GM12865 (cell line): Measurements from ENCODE around the gene HIPK2.
"Not testable (repeated sequence)": the region's sequence is repeated elsewhere in the genome, so short reads cannot be mapped to it uniquely, and the experiment has no call there.

Source experiments
- DNase-seq: peaks from one replicate; pipeline ENCODE4 v3.0.0; 2010; ENCODE audit warnings: low read depth
- H3K4me3 ChIP-seq: 2 replicates; pipeline ENCODE4 v1.5.1; 2011; ENCODE audit warnings: mild to moderate bottlenecking, low read depth, low read length, control low read depth
- TF ChIP-seq, protein P1 (sequence below): IDR thresholded peaks from 2 replicates; pipeline ENCODE4 v1.5.1; 2011; ENCODE audit warnings: low read length, control low read depth, low read depth, inconsistent platforms; ENCODE audit not compliant: insufficient read depth; ENCODE audit errors: missing control alignments

Gene HIPK2

DNA sequence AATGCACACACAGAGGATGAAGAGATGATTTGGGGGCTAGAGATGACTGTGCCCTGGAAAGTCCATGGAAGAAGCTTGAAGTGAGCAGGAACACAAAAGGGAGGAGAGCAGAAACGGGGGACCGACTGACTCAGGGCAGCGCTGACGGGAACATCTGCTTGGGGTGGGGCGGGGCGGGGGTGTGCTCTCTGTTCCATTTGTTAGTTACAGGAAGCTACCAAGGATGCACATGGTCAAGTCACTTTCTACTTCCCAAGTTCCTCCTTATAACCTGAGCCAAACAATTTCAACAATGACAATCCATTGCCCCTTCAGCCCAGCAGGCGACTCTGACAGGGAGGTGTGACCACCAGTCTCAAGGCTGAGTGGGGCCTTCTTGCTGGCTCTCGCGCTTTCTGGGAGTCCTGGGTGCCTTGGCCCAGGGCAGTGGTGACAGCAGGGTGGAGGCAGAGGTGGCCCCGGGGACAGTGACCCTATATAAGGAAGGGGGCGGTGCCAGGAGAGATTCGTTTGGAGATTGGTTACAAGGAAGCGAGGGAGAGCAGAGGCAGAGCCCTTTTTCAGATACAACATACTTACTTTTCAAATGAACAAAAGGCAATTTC, 214.7 kb downstream of the HIPK2 start:
- DNase-seq: no peak
- H3K4me3 ChIP-seq: no peak overlapping the region
- TF ChIP-seq, protein P1, sequence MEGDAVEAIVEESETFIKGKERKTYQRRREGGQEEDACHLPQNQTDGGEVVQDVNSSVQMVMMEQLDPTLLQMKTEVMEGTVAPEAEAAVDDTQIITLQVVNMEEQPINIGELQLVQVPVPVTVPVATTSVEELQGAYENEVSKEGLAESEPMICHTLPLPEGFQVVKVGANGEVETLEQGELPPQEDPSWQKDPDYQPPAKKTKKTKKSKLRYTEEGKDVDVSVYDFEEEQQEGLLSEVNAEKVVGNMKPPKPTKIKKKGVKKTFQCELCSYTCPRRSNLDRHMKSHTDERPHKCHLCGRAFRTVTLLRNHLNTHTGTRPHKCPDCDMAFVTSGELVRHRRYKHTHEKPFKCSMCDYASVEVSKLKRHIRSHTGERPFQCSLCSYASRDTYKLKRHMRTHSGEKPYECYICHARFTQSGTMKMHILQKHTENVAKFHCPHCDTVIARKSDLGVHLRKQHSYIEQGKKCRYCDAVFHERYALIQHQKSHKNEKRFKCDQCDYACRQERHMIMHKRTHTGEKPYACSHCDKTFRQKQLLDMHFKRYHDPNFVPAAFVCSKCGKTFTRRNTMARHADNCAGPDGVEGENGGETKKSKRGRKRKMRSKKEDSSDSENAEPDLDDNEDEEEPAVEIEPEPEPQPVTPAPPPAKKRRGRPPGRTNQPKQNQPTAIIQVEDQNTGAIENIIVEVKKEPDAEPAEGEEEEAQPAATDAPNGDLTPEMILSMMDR: no peak

DNA sequence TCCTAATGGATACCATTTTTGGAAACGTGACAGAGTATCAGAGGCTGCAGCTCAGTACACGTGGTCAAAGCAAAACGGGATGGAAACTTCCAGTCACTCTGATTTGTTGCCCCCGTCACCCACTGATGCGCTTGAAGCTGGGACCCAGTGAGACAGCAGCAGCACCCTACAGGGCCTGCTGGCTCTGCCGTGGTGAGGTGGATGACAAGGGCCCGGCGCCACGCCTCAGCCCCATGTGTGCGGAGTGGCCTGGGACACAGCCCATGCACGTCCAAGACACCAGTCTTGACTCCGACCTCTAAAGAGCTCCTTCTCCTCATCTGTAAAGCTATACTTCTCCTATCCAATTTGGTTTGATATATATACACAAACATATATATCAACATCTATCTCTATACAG, 215.3 kb downstream of the HIPK2 start:
- no peak overlapping the region for H3K4me3 ChIP-seq
- TF ChIP-seq, protein P1: no peak
- no peak for DNase-seq

DNA sequence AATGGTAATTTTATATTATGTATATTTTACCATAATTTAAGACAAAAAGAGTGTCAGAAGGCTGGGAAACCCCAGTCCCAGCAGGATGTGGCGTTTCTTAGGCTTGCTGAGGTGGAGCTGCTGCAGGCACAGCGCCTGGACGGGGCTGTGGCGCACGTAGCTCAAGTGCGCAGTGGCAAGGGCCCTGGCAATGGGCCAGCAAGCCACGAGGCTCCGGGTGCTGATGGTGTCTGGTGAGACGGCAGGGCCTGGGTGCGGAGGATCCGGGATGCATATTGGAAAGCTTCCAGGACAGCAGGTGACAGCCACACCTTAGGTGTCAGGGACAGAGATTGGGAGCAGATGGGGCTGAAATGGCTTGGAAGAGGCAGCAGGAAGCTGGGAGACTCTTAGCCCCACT, 217.1 kb downstream of the HIPK2 start:
- TF ChIP-seq, protein P1: no peak
- H3K4me3 ChIP-seq: no peak overlapping the region
- no peak for DNase-seq

DNA sequence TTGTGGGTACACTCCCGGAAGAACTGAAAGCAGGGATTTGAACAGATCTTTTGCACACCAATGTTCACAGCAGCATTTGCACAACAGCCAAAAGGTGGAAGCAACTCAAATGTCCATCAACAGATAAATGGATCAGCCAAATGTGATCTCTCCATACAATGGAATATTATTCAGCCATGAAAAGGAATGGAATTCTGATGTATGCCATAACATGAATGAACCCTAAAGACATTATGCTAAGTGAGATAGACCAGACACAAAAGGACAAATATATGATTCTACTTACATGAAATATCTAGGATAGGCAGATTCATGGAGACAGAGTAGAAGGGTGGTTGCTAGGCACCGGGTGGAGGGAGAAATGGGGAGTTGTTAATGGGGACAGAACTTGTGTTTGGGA, 217.6 kb downstream of the HIPK2 start:
- H3K4me3 ChIP-seq: no peak overlapping the region
- no peak for DNase-seq
- TF ChIP-seq, protein P1: no peak

DNA sequence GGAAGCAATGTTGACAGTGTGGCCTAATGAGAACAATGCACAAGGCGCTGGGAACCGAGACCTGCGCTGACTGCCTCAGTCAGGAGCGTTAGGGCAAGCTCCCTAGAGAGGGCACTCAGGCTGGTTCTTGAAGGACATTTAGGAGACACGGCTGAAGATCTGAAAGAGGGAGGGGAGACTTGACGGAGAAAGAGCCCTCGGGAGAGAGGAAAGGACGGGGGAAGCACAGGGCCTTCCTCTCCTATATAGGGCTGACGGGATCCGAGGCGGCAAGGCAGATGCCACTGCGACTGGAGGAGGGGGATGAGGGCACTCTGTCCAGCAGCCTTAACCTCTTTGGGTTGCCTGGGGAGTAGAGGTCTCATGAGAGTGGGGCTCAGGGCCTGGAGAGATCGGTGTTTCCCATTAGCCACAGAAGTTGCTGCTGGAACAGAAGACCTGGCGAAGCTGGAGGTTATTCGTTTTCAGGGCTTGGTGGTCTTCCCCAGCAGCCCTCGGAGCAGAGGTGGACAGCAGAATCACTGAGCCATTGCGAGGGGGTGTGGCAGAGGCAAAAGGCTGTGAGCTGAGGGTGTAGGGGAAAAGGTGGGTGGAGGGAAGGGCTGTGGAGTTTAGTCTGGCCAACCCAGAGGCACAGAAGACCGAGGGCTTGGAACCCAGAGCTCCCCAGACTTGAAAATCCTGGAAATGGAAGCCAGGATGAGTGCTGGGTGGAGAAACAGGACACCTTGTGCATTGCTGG, 218.3 kb downstream of the HIPK2 start:
- DNase-seq: no peak
- TF ChIP-seq, protein P1: no peak
- no peak overlapping the region for H3K4me3 ChIP-seq

DNA sequence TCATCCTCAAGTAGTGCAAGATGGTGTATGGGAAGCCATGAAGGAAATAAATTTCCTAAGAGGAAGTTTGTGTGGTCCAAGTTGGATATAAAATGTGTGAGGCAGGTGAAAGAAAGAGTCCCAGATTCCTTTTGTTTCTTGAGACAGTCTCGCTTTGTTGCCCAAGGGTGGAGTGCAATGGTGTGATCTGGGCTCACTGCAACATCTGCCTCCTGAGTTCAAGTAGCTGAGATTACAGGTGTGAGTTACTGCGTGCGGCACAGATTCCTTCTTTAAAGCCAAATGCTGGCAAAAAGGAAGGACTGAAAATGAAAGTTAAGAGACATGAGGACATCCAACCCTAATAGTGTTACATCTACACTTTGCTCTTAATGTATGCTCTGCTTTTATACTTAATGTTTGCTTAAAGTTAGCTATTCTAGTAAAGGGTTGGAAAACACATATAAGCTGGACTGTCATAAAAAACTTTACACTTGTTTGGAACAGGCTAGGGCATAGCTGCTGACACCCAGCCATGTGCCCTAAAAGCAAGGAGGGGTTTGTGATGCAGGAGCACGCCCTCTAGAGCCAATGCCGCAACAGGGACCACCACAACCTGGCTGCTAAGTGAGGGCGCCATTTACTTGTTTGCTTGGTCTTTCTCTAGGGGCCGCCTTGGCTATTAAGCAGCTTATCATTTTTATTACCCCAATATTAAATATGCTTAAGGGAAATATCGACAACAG, 219.8 kb downstream of the HIPK2 start:
- TF ChIP-seq, protein P1: no peak

DNA sequence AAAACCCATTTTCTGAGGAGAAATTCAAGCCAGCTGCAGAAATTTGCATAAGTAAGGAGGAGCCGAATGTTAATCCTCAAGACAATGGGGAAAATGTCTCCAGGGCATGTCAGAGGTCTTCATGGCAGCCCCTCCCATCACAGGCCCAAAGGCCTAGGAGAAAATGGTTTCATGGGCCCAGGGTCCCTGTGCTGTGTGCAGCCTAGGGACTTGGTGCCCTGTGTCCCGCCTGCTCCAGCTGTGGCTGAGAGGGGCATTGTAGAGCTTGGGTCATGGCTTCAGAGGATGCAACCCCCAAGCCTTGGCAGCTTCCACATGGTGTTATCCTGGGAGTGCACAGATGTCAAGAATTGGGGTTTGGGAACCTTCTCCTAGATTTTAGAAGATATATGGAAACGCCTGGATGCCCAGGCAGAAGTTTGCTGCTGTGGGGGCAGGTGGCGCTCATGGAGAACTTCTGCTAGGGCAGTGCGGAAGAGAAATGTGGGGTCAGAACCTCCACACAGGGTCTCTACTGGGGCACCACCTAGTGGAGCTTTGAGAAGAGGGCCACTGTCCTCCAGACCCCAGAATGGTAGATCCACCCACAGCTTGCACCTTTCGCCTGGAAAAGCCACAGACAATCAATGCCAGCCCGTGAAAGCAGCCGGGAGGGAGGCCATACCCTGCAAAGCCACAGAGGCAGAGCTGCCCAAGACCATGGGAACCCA, 223.7 kb downstream of the HIPK2 start:
- not testable (repeated sequence) for DNase-seq, H3K4me3 ChIP-seq

More for the DNA sequence above, 219.8 kb downstream of the HIPK2 start:
- no peak for DNase-seq
- no peak overlapping the region for H3K4me3 ChIP-seq
